Neural cell (in vitro differentiated cells): Measurements from ENCODE around the gene PCGF3.

ENCODE experiments used
- CTCF ChIP-seq: fragments of 450-650 bp; IDR thresholded peaks from 2 replicates; pipeline ENCODE4 v1.5.1; 2014; ENCODE audit warnings: antibody characterized with exemption, mild to moderate bottlenecking, moderate library complexity; ENCODE audit not compliant: poor library complexity, severe bottlenecking
- EP300 ChIP-seq: fragments of 450-650 bp; conservative IDR thresholded peaks from 2 replicates; pipeline ENCODE4 v1.6.1; 2014; ENCODE audit warnings: antibody characterized with exemption, mild to moderate bottlenecking, moderate library complexity; ENCODE audit not compliant: poor library complexity, severe bottlenecking
- RAD21 ChIP-seq: fragments of 450-650 bp; conservative IDR thresholded peaks from 2 replicates; pipeline ENCODE4 v1.6.1; 2014; ENCODE audit warnings: antibody characterized with exemption, mild to moderate bottlenecking, moderate library complexity

GRCh38 chr4:664713-665231 lies 40.9 kb upstream of the PCGF3 start:
- no peak for TF ChIP-seq EP300
- no peak for TF ChIP-seq RAD21
- TF ChIP-seq CTCF: no peak
